K562 (cell line): ENCODE measurements around the gene NAA50.

Experiments
- EP300 ChIP-seq: IDR thresholded peaks from 2 replicates; pipeline ENCODE4 v1.6.1; 2012; ENCODE audit warnings: low read length, improper control_type of control experiment
- MAZ ChIP-seq, 2 experiments: fragments of 450-650 bp in 1 of 2; sonication (generic) in 1 of 2; formaldehyde crosslinking; IDR thresholded peaks in 1 of 2; conservative IDR thresholded peaks in 1 of 2; 2 replicates each; pipeline versions ENCODE4 v1.4.0 to v1.5.0; 2020; ENCODE audit warnings: mild to moderate bottlenecking in 1 of 2, missing genetic modification reagents in 1 of 2
- PCBP1 ChIP-seq: fragments of 200-400 bp; formaldehyde crosslinking; IDR thresholded peaks from 2 replicates; pipeline ENCODE4 v1.6.1; 2018; ENCODE audit warnings: mild to moderate bottlenecking, low read depth, low read length; ENCODE audit not compliant: poor library complexity, severe bottlenecking
- POLR2AphosphoS5 ChIP-seq: IDR thresholded peaks from 2 replicates; pipeline ENCODE4 v1.6.1; 2011; ENCODE audit warnings: mild to moderate bottlenecking, low read depth, low read length, moderate library complexity; ENCODE audit not compliant: control insufficient read depth, insufficient read depth
- TF ChIP-seq, protein P1 (sequence below), 3 experiments: IDR thresholded peaks in 2 of 3; conservative IDR thresholded peaks in 1 of 3; 2 replicates each; pipeline ENCODE4 v1.5.1; 2011 to 2012; ENCODE audit warnings: low read length in 3 of 3, mild to moderate bottlenecking in 3 of 3, control low read depth in 2 of 3, improper control_type of control experiment in 1 of 3, inconsistent platforms in 1 of 3, low read depth in 1 of 3, mixed read lengths in 1 of 3, moderate library complexity in 1 of 3; ENCODE audit not compliant: insufficient read depth in 2 of 3

DNA sequence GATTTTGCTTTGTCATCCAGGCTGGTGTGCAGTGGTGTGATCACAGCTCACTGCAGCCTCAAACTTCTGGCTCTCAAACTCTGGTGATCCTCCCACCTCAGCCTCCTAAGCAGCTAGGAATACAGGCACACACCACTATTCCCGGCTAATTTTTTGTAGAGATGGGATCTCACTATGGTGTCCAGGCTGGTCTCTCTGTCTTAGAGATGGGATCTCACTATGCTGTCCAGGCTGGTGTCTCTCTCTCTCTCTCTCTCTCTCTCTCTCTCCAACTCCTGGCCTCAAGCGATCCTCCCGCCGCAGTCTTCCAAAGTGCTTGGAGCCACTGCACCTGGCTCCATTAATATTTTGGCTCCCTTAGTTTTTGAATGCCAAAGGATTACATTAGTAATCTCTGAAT is 67.3 kb downstream of the NAA50 start:
- TF ChIP-seq EP300 (no peak), PCBP1 (no peak), MAZ (CRISPR knock-in tag; conservative IDR thresholded peaks at IDR 0.05 in 1 of 2, IDR thresholded peaks at IDR 0.05 in 1 of 2) (no peak), POLR2AphosphoS5 (no peak)
- TF ChIP-seq, protein P1, sequence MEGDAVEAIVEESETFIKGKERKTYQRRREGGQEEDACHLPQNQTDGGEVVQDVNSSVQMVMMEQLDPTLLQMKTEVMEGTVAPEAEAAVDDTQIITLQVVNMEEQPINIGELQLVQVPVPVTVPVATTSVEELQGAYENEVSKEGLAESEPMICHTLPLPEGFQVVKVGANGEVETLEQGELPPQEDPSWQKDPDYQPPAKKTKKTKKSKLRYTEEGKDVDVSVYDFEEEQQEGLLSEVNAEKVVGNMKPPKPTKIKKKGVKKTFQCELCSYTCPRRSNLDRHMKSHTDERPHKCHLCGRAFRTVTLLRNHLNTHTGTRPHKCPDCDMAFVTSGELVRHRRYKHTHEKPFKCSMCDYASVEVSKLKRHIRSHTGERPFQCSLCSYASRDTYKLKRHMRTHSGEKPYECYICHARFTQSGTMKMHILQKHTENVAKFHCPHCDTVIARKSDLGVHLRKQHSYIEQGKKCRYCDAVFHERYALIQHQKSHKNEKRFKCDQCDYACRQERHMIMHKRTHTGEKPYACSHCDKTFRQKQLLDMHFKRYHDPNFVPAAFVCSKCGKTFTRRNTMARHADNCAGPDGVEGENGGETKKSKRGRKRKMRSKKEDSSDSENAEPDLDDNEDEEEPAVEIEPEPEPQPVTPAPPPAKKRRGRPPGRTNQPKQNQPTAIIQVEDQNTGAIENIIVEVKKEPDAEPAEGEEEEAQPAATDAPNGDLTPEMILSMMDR (IDR thresholded peaks at IDR 0.05 in 2 of 3, conservative IDR thresholded peaks at IDR 0.05 in 1 of 3; ENCODE audit: insufficient read depth in 2 of 3, low read depth in 1 of 3, low read length in 3 of 3) = no peak
